ENCODE results near the gene USP21. TPM values are rescaled to one million over a fixed set of nuclear protein-coding genes. Genes with fewer than 3 reads are reported as not detected.
A peak's percentile ranks its signal among the peaks of the same experiment; 100 is the strongest.

USP21 gene
- total and polyA plus RNA-seq, 2 of the 4 experiments (the other 2 are of a cell fraction) = 6.3 to 23.8 TPM

DNA sequence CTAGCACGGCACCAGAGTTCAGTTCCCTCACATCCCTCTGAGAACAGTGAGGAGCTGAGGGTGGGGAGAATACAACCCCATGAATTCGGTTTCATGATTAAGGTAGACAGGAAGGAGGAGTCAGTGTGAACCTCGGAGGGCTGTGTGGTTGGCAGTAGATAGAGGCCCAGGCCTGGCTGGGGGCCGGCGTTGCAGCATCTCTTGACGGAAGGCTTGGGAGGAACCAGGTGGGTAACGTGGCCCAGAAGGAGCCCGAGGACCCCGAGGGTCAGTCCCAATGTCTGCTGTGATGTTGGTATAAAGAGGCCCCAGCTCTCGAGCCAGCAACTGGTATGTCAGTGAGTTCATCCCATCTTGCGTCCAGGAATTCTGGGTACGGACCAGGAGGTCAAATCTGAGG lies 12.4 kb downstream of the USP21 start:
- ChIA-PET CTCF (no interaction called here), POLR2A (ENCODE audit: unreplicated experiment) (no interaction called here)
- Histone ChIP-seq H4K5ac (ENCODE audit: low read depth, low read length) (no peak overlapping the region), H4K91ac (ENCODE audit: insufficient read depth, low read depth, low read length) (no peak overlapping the region), H4K20me1 (ENCODE audit: insufficient read depth, low read length) (peaks cover 13% of the 10 kb centered on the region; the same call in 1 of the 2 replicates), H2BK15ac (ENCODE audit: low read depth, low read length) (no peak overlapping the region; the same call in 2 of the 3 replicates), H3K14ac (replicated peaks; ENCODE audit: low read depth, low read length) (no peak overlapping the region), H3K56ac (ENCODE audit: extremely low read depth, insufficient read depth, low read length) (no peak overlapping the region), H3K4ac (ENCODE audit: low read depth, low read length) (no peak overlapping the region), H3K9ac (ENCODE audit: low read depth, low read length) (no peak overlapping the region), H3K4me1 (ENCODE audit: control insufficient read depth, insufficient read depth, low read length) (peaks cover 15% of the 10 kb centered on the region), H3K27me3 (ENCODE audit: control insufficient read depth, insufficient read depth, low read length) (no peaks in the 10 kb centered on the region), H2AK9ac (replicated peaks; ENCODE audit: low read depth, low read length, poor library complexity) (no peak overlapping the region), H2BK5ac (ENCODE audit: low read depth, low read length, poor library complexity, severe bottlenecking) (no peak overlapping the region), H4K8ac (ENCODE audit: low read depth in 2 of 2, low read length in 2 of 2) (no peak overlapping the region), H2BK20ac (ENCODE audit: low read depth, low read length) (no peak overlapping the region), H2AFZ (replicated peaks; ENCODE audit: low read length, poor library complexity) (no peak overlapping the region), H3K23ac (ENCODE audit: low read depth, low read length) (no peak overlapping the region), H3K27ac (ENCODE audit: insufficient read depth, low read length) (no peak overlapping the region), H3K36me3 (ENCODE audit: control insufficient read depth, insufficient read depth, low read length) (peaks cover 46% of the 10 kb centered on the region), H2BK120ac (ENCODE audit: low read depth, low read length) (no peak overlapping the region), H3K4me3 (ENCODE audit: insufficient read depth, low read depth, low read length) (no peak overlapping the region), H2AK5ac (ENCODE audit: low read depth, low read length) (0 out of 2 replicates have a peak overlapping the region, but pooled peaks have one; percentile 9), H3K9me3 (ENCODE audit: control insufficient read depth, insufficient read depth, low read length) (no peaks in the 10 kb centered on the region), H3K9me1 (ENCODE audit: insufficient read depth, low read length) (peaks cover 14% of the 10 kb centered on the region), H3K79me1 (ENCODE audit: low read depth in 1 of 2, low read length in 2 of 2) (peaks cover 15 to 41% of the 10 kb centered on the region in 2 experiments), H3K4me2 (ENCODE audit: low read depth, low read length) (no peak overlapping the region), H3K18ac (ENCODE audit: low read depth, low read length) (no peak overlapping the region)
- in situ Hi-C loops (cut with MboI; ENCODE audit: low sequenced_read_pairs) = no loop called here
- intact Hi-C loops (cut with micrococcal nuclease) = no loop called here
- TF ChIP-seq, protein P1, sequence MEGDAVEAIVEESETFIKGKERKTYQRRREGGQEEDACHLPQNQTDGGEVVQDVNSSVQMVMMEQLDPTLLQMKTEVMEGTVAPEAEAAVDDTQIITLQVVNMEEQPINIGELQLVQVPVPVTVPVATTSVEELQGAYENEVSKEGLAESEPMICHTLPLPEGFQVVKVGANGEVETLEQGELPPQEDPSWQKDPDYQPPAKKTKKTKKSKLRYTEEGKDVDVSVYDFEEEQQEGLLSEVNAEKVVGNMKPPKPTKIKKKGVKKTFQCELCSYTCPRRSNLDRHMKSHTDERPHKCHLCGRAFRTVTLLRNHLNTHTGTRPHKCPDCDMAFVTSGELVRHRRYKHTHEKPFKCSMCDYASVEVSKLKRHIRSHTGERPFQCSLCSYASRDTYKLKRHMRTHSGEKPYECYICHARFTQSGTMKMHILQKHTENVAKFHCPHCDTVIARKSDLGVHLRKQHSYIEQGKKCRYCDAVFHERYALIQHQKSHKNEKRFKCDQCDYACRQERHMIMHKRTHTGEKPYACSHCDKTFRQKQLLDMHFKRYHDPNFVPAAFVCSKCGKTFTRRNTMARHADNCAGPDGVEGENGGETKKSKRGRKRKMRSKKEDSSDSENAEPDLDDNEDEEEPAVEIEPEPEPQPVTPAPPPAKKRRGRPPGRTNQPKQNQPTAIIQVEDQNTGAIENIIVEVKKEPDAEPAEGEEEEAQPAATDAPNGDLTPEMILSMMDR (conservative IDR thresholded peaks at IDR 0.05; ENCODE audit: low read depth, low read length) = no peak
- TF ChIP-seq NFE2L2 (IDR thresholded peaks at IDR 0.05; ENCODE audit: low read depth, low read length) = no peak
- no peak for TF ChIP-seq FOS (IDR thresholded peaks at IDR 0.05; ENCODE audit: low read depth, low read length)
- no peak for TF ChIP-seq MXI1 (IDR thresholded peaks at IDR 0.05; ENCODE audit: borderline replicate concordance, low read depth, low read length)
- TF ChIP-seq MAFK (IDR thresholded peaks at IDR 0.05; ENCODE audit: low read depth, low read length) = no peak
- TF ChIP-seq RAD21 (IDR thresholded peaks at IDR 0.05; ENCODE audit: low read length) = no peak
- WGBS, 2 experiments (ENCODE audit: extremely low coverage in 2 of 2, insufficient read length in 1 of 2) = 93% methylated on average over 5 of the region's 12 CpGs; no CpG with 5 or more reads in 1 of the 2 experiments
- no peak for DNase-seq
- dilution Hi-C loops (cut with HindIII; ENCODE audit: low sequenced_read_pairs, unreplicated experiment) = no loop called here
- ATAC-seq (ENCODE audit: low read depth) = no peak
- TSS peak; percentile 27 for BruUV-seq (replicated peaks)

Measured in IMR-90 (cell line).